ENCODE results near the gene MAN1A2.

Gene MAN1A2

DNA sequence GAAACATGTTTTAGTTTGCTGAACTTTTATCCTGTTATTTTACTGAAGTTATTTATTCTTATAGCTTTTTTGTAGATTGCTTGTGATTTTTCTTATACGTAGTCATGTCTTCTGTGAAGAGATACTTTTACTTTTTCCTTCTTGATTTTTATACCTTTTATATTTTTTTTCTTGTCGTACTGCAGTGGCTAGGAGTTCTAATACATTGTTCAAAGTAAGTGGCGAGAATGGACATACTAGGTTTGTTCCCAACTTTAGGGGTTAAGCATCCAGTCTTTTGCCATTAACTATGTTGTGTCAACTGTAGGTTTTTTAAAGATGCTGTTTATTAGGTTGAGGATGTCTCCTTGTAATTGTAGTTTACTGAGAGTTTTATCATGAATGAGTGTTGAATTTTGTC is 36.3 kb downstream of the MAN1A2 start:
- DNase-seq (ENCODE audit: low read depth): no peak
- TF ChIP-seq, protein P1, sequence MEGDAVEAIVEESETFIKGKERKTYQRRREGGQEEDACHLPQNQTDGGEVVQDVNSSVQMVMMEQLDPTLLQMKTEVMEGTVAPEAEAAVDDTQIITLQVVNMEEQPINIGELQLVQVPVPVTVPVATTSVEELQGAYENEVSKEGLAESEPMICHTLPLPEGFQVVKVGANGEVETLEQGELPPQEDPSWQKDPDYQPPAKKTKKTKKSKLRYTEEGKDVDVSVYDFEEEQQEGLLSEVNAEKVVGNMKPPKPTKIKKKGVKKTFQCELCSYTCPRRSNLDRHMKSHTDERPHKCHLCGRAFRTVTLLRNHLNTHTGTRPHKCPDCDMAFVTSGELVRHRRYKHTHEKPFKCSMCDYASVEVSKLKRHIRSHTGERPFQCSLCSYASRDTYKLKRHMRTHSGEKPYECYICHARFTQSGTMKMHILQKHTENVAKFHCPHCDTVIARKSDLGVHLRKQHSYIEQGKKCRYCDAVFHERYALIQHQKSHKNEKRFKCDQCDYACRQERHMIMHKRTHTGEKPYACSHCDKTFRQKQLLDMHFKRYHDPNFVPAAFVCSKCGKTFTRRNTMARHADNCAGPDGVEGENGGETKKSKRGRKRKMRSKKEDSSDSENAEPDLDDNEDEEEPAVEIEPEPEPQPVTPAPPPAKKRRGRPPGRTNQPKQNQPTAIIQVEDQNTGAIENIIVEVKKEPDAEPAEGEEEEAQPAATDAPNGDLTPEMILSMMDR (IDR thresholded peaks at IDR 0.05; ENCODE audit: low read depth, low read length, missing control alignments): no peak
- in situ Hi-C loops (cut with HindIII; ENCODE audit: low sequenced_read_pairs): no loop called here

DNA sequence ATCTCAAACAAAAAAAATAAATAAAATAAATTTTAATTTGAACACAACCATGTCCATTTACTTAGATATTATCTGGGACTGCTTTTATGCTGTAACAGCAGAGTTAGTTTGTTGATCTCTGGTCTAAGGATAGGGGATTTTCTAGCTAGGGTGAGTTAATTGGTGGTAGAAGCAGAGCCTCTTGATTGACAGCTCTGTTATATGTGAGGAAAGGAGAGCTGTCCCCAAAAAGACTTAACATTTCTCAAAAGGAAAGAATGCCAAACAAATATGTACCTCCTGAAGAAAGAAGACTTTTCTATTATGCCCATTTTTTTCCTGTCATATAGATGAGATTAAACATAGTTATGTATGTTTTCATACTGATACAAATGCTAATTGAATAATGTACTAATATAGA is 37.8 kb downstream of the MAN1A2 start:
- in situ Hi-C loops (cut with HindIII; ENCODE audit: low sequenced_read_pairs): no loop called here
- H3K4me3 ChIP-seq (ENCODE audit: low read depth, low read length): no peak overlapping the region
- TF ChIP-seq, protein P1 (IDR thresholded peaks at IDR 0.05; ENCODE audit: low read depth, low read length, missing control alignments): no peak
- no peak for DNase-seq (ENCODE audit: low read depth)

More for the DNA sequence above, 36.3 kb downstream of the MAN1A2 start:
- no peak overlapping the region for H3K4me3 ChIP-seq (ENCODE audit: low read depth, low read length)

DNA sequence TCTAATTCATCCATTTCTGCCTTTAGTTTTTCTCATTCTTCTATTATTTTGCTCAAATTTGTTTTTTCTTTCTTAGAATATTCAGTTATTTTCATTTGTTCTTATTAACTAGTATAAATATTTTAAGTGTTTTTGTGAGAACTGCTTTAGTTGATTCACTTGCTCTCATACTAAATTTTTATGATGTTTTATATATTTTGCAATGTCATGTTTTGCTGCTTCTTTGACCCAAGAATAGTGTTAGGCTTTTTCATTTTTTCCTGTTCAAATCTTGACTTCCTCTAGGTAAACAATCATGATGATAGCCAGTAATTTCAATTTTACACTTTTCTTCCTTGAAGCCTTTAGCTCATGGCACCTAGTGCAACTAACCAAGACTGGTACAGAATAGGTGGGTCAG is 45.2 kb downstream of the MAN1A2 start:
- no peak for DNase-seq (ENCODE audit: low read depth)
- no peak overlapping the region for H3K4me3 ChIP-seq (ENCODE audit: low read depth, low read length)
- in situ Hi-C loops (cut with HindIII; ENCODE audit: low sequenced_read_pairs): no loop called here
- TF ChIP-seq, protein P1 (IDR thresholded peaks at IDR 0.05; ENCODE audit: low read depth, low read length, missing control alignments): no peak

DNA sequence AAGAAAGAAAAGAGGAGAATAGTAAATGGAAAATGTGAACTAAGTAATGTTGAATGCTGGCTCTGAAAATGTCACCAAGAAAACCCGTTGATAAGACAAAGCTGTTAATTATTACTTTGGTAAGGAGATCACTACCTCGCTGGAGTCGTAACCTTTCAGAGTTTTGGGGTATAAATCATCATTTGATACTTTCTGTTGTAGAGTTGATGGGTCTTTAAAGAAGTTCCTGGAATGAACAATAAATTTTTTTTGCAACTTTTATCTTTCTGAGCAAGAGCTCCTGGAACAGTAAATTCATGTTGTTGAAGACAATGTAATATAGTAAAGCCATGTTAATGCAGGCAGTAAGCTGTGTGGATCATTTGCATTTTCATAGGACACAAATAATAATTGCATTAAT is 46.2 kb downstream of the MAN1A2 start:
- TF ChIP-seq, protein P1 (IDR thresholded peaks at IDR 0.05; ENCODE audit: low read depth, low read length, missing control alignments): no peak
- in situ Hi-C loops (cut with HindIII; ENCODE audit: low sequenced_read_pairs): no loop called here
- no peak overlapping the region for H3K4me3 ChIP-seq (ENCODE audit: low read depth, low read length)
- DNase-seq (ENCODE audit: low read depth): no peak

DNA sequence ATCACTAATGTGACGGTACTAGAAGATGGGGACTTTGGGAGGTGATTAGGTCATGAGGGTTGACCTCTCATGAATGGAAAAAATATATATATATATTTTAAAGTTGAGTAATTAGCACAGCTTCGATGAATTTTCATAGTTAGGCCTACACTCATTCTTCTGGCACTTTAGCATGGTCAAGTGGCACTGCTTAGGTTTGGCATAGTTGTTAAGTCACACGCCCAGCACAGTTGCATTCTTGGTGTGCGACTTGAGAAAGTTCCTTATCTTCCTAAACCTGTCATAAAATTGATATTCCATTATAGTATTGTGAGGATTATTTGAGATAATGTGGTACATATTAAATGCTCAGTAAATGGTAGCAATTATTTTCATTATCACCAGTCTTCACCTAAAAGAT is 47.7 kb downstream of the MAN1A2 start:
- DNase-seq (ENCODE audit: low read depth): no peak
- in situ Hi-C loops (cut with HindIII; ENCODE audit: low sequenced_read_pairs): no loop called here
- no peak overlapping the region for H3K4me3 ChIP-seq (ENCODE audit: low read depth, low read length)
- TF ChIP-seq, protein P1 (IDR thresholded peaks at IDR 0.05; ENCODE audit: low read depth, low read length, missing control alignments): no peak

DNA sequence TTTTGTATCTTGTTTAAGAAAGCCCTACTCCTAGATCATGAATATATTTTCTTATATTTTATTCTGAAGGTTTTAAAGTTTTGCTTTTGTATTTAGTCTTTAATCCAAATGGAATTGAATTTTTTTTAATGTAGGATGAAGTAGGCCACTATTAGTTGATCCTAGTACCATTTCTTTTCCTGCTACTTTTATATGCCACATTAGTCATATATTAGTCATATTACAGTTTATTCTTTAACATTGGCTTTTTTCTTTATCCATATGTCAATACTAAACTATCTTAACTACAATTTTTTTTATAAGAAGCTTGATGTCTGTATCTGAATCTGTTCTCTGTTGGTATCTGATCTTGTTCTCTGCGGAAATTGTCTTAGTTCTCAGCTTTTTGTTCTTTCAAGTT is 48.8 kb downstream of the MAN1A2 start:
- no peak for DNase-seq (ENCODE audit: low read depth)
- TF ChIP-seq, protein P1 (IDR thresholded peaks at IDR 0.05; ENCODE audit: low read depth, low read length, missing control alignments): no peak
- in situ Hi-C loops (cut with HindIII; ENCODE audit: low sequenced_read_pairs): no loop called here
- no peak overlapping the region for H3K4me3 ChIP-seq (ENCODE audit: low read depth, low read length)

All from astrocyte of the cerebellum (primary cell).